ENCODE measurements around the gene NREP.

The NREP gene

GRCh38 chr5:111685969-111686368, 71.0 kb downstream of the NREP start:
- no peaks in the 10 kb centered on the region for H3K9me3 ChIP-seq (ENCODE audit: severe bottlenecking)
- ATAC-seq (ENCODE audit: low read depth), result peak; percentile 35; the same call in 1 of the 3 replicates

GRCh38 chr5:111682641-111683040, 74.4 kb downstream of the NREP start:
- no peak overlapping the region for H3K27ac ChIP-seq (ENCODE audit: poor library complexity, severe bottlenecking)
- no peaks in the 10 kb centered on the region for H3K36me3 ChIP-seq (ENCODE audit: low read depth)
- no peak overlapping the region for H3K4me3 ChIP-seq (ENCODE audit: severe bottlenecking)
- H3K9me3 ChIP-seq (ENCODE audit: severe bottlenecking), result no peaks in the 10 kb centered on the region
- ATAC-seq (ENCODE audit: low read depth), result no peak
- no peak for TF ChIP-seq CTCF (IDR thresholded peaks at IDR 0.05; ENCODE audit: poor library complexity, severe bottlenecking)
- H3K27me3 ChIP-seq (ENCODE audit: insufficient read depth, poor library complexity, severe bottlenecking), result no peaks in the 10 kb centered on the region
- peaks cover 16% of the 10 kb centered on the region for H3K4me1 ChIP-seq (ENCODE audit: insufficient read depth, poor library complexity, severe bottlenecking)
- DNase-seq (ENCODE audit: low spot score), result no peak

More at GRCh38 chr5:111685969-111686368, 71.0 kb downstream of the NREP start:
- H3K4me1 ChIP-seq (ENCODE audit: insufficient read depth, poor library complexity, severe bottlenecking), result peaks cover 6% of the 10 kb centered on the region
- H3K27ac ChIP-seq (ENCODE audit: poor library complexity, severe bottlenecking), result no peak overlapping the region
- no peaks in the 10 kb centered on the region for H3K36me3 ChIP-seq (ENCODE audit: low read depth)
- DNase-seq (ENCODE audit: low spot score), result no peak
- TF ChIP-seq CTCF (IDR thresholded peaks at IDR 0.05; ENCODE audit: poor library complexity, severe bottlenecking), result peak; percentile 60
- H3K4me3 ChIP-seq (ENCODE audit: severe bottlenecking), result no peak overlapping the region
- no peaks in the 10 kb centered on the region for H3K27me3 ChIP-seq (ENCODE audit: insufficient read depth, poor library complexity, severe bottlenecking)

GRCh38 chr5:111682121-111682520, 74.9 kb downstream of the NREP start:
- Histone ChIP-seq H3K9me3 (ENCODE audit: severe bottlenecking) (no peaks in the 10 kb centered on the region), H3K27me3 (ENCODE audit: insufficient read depth, poor library complexity, severe bottlenecking) (no peaks in the 10 kb centered on the region), H3K36me3 (ENCODE audit: low read depth) (no peaks in the 10 kb centered on the region), H3K4me3 (ENCODE audit: severe bottlenecking) (no peak overlapping the region), H3K27ac (ENCODE audit: poor library complexity, severe bottlenecking) (no peak overlapping the region), H3K4me1 (ENCODE audit: insufficient read depth, poor library complexity, severe bottlenecking) (peaks cover 16% of the 10 kb centered on the region)
- no peak for TF ChIP-seq CTCF (IDR thresholded peaks at IDR 0.05; ENCODE audit: poor library complexity, severe bottlenecking)
- DNase-seq (ENCODE audit: low spot score) (no peak), ATAC-seq (ENCODE audit: low read depth) (no peak)

- Histone ChIP-seq H3K36me3 (ENCODE audit: low read depth) (no peaks in the 10 kb centered on the region), H3K4me1 (ENCODE audit: insufficient read depth, poor library complexity, severe bottlenecking) (peaks cover 16% of the 10 kb centered on the region), H3K9me3 (ENCODE audit: severe bottlenecking) (no peaks in the 10 kb centered on the region), H3K27me3 (ENCODE audit: insufficient read depth, poor library complexity, severe bottlenecking) (no peaks in the 10 kb centered on the region), H3K27ac (ENCODE audit: poor library complexity, severe bottlenecking) (peak overlapping the region; percentile 82), H3K4me3 (ENCODE audit: severe bottlenecking) (no peak overlapping the region)
- no peak for DNase-seq (ENCODE audit: low spot score)
- TF ChIP-seq CTCF (IDR thresholded peaks at IDR 0.05; ENCODE audit: poor library complexity, severe bottlenecking), result no peak
- no peak for ATAC-seq (ENCODE audit: low read depth)
Observed at GRCh38 chr5:111681414-111682120, 75.4 kb downstream of the NREP start.

GRCh38 chr5:111680737-111681413, 76.1 kb downstream of the NREP start:
- ATAC-seq (ENCODE audit: low read depth) (peak; percentile 95), DNase-seq (ENCODE audit: low spot score) (peak; percentile 91)
- H3K4me1 ChIP-seq (ENCODE audit: insufficient read depth, poor library complexity, severe bottlenecking), result peaks cover 16% of the 10 kb centered on the region
- H3K4me3 ChIP-seq (ENCODE audit: severe bottlenecking), result no peak overlapping the region
- H3K9me3 ChIP-seq (ENCODE audit: severe bottlenecking), result no peaks in the 10 kb centered on the region
- TF ChIP-seq CTCF (IDR thresholded peaks at IDR 0.05; ENCODE audit: poor library complexity, severe bottlenecking), result no peak
- peak overlapping the region; percentile 82 for H3K27ac ChIP-seq (ENCODE audit: poor library complexity, severe bottlenecking)
- no peaks in the 10 kb centered on the region for H3K27me3 ChIP-seq (ENCODE audit: insufficient read depth, poor library complexity, severe bottlenecking)
- no peaks in the 10 kb centered on the region for H3K36me3 ChIP-seq (ENCODE audit: low read depth)
